Activated T-cell treated with anti-CD3 and anti-CD28 coated beads for 48 hours (primary cell): ENCODE measurements around the gene NCCRP1.

Experiments used
- DNase-seq: peaks from one replicate; pipeline ENCODE4 v3.0.0-alpha.2; 2020; ENCODE audit warnings: low read depth

The NCCRP1 gene

GRCh38 chr19:39246951-39247669 lies 50.3 kb downstream of the NCCRP1 start:
- no peak for DNase-seq

- no peak for DNase-seq
Measured at GRCh38 chr19:39247701-39248664, 51.2 kb downstream of the NCCRP1 start.

- DNase-seq = no peak
Measured at GRCh38 chr19:39248806-39249205, 52.0 kb downstream of the NCCRP1 start, which contains the start of gene IFNL4. Gene IFNL4, minus strand, starts transcription at chr19:39248856.

- no peak for DNase-seq
Measured at GRCh38 chr19:39251081-39251480, 54.3 kb downstream of the NCCRP1 start.
